Measurements from ENCODE around the gene TBC1D1.

TBC1D1 gene

GRCh38 chr4:37928426-37929416 lies 37.8 kb downstream of the TBC1D1 start:
- Histone ChIP-seq H3K4me1 (ENCODE audit: control insufficient read depth, insufficient read depth, low read length) (peaks cover 10% of the 10 kb centered on the region), H3K9me3 (ENCODE audit: control insufficient read depth, low read length) (no peaks in the 10 kb centered on the region), H3K9ac (ENCODE audit: low read length) (no peak overlapping the region), H3K36me3 (ENCODE audit: control insufficient read depth, insufficient read depth, low read length, severe bottlenecking) (no peaks in the 10 kb centered on the region), H3K4me3 (ENCODE audit: low read length) (no peak overlapping the region), H3K27me3 (replicated peaks; ENCODE audit: control insufficient read depth, insufficient read depth, low read length) (peaks cover 10% of the 10 kb centered on the region)
- DNase-seq (ENCODE audit: low read depth): no peak

- H3K9me3 ChIP-seq (ENCODE audit: control insufficient read depth, low read length): no peaks in the 10 kb centered on the region
- no peak overlapping the region for H3K9ac ChIP-seq (ENCODE audit: low read length)
- peaks cover 8% of the 10 kb centered on the region for H3K4me1 ChIP-seq (ENCODE audit: control insufficient read depth, insufficient read depth, low read length)
- no peak overlapping the region for H3K4me3 ChIP-seq (ENCODE audit: low read length)
- DNase-seq (ENCODE audit: low read depth): no peak
- H3K27me3 ChIP-seq (replicated peaks; ENCODE audit: control insufficient read depth, insufficient read depth, low read length): peaks cover 25% of the 10 kb centered on the region
- no peaks in the 10 kb centered on the region for H3K36me3 ChIP-seq (ENCODE audit: control insufficient read depth, insufficient read depth, low read length, severe bottlenecking)
These were observed 43.2 kb downstream of the TBC1D1 start for GRCh38 chr4:37934096-37934495.

DNA sequence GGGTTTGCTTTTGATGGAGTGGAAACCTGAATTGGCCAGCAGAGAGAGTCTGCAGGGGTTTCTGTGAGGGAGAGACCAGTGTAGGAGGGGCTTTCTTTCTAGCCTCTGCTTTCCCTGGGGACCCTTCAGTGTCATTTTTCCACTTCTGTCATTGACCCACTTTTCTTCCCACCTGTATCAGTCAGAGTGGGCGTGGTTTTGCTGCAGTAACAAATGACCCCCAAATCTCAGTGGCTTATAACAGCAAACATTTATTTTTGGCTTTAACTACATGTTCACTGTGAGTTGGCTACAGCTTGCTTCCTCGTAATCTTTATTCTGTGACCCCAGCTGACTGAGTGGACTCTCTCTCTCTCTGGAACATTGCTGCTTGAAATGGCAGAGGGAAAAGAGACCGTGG lies 43.7 kb downstream of the TBC1D1 start:
- peaks cover 5% of the 10 kb centered on the region for H3K4me1 ChIP-seq (ENCODE audit: control insufficient read depth, insufficient read depth, low read length)
- H3K36me3 ChIP-seq (ENCODE audit: control insufficient read depth, insufficient read depth, low read length, severe bottlenecking): no peaks in the 10 kb centered on the region
- H3K9ac ChIP-seq (ENCODE audit: low read length): no peak overlapping the region
- DNase-seq (ENCODE audit: low read depth): no peak
- peaks cover 25% of the 10 kb centered on the region for H3K27me3 ChIP-seq (replicated peaks; ENCODE audit: control insufficient read depth, insufficient read depth, low read length)
- no peak overlapping the region for H3K4me3 ChIP-seq (ENCODE audit: low read length)
- H3K9me3 ChIP-seq (ENCODE audit: control insufficient read depth, low read length): no peaks in the 10 kb centered on the region

GRCh38 chr4:37935026-37935425 lies 44.1 kb downstream of the TBC1D1 start:
- no peaks in the 10 kb centered on the region for H3K36me3 ChIP-seq (ENCODE audit: control insufficient read depth, insufficient read depth, low read length, severe bottlenecking)
- no peak for DNase-seq (ENCODE audit: low read depth)
- H3K4me1 ChIP-seq (ENCODE audit: control insufficient read depth, insufficient read depth, low read length): peaks cover 5% of the 10 kb centered on the region

DNA sequence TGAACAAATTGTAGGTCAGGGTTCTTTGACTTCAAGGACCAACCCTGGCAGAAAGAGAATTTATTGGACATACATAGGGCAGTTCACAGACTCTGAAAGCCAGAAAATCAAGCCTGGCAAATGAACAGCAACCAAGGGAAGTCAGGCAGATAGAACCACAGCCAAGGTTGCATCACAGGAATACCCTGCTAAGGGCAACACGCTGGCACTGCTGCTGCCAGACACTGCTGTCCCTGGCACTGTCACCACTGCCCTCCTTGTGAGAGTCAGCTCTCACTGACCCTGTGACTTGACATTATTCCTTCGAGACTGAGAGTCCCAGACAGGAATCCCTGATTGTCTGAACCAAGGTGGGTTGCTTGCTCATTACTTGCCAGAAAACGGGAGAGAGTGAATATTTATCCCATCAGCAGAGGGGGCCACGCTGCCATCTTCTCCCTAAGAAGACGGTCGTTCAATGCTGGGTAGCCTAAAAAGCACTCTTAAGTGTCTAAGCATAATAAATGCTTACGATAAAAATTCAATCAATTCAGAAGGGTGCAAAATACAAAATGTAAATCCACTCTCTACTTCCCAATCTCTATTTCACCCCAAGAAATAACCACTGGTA lies 46.1 kb downstream of the TBC1D1 start:
- peaks cover 5% of the 10 kb centered on the region for H3K4me1 ChIP-seq (ENCODE audit: control insufficient read depth, insufficient read depth, low read length)
- no peak for DNase-seq (ENCODE audit: low read depth)
- H3K27me3 ChIP-seq (replicated peaks; ENCODE audit: control insufficient read depth, insufficient read depth, low read length): peaks cover 25% of the 10 kb centered on the region
- H3K9ac ChIP-seq (ENCODE audit: low read length): no peak overlapping the region
- no peaks in the 10 kb centered on the region for H3K9me3 ChIP-seq (ENCODE audit: control insufficient read depth, low read length)
- H3K36me3 ChIP-seq (ENCODE audit: control insufficient read depth, insufficient read depth, low read length, severe bottlenecking): no peaks in the 10 kb centered on the region
- no peak overlapping the region for H3K4me3 ChIP-seq (ENCODE audit: low read length)

More at GRCh38 chr4:37935026-37935425, 44.1 kb downstream of the TBC1D1 start:
- no peaks in the 10 kb centered on the region for H3K9me3 ChIP-seq (ENCODE audit: control insufficient read depth, low read length)
- H3K9ac ChIP-seq (ENCODE audit: low read length): no peak overlapping the region
- H3K4me3 ChIP-seq (ENCODE audit: low read length): no peak overlapping the region
- H3K27me3 ChIP-seq (replicated peaks; ENCODE audit: control insufficient read depth, insufficient read depth, low read length): peaks cover 25% of the 10 kb centered on the region

DNA sequence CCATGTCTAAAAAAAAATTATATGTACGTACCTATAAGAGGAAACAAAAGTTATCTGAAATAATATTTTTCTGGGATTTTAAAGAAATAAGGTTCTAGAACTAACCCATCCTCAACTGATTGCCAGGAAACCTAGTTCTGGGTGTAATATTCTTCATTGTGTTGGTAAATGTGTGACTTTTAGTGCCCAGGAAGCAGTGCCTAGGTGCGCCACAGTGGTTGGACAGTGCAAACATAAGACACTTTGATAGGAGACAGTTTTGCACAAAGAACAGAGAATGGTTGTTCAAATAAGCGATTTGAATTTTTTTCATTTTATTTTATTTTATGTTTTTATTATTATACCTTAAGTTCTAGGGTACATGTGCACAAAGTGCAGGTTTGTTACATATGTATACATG lies 47.3 kb downstream of the TBC1D1 start:
- H3K9me3 ChIP-seq (ENCODE audit: control insufficient read depth, low read length): no peaks in the 10 kb centered on the region
- H3K27me3 ChIP-seq (replicated peaks; ENCODE audit: control insufficient read depth, insufficient read depth, low read length): peaks cover 25% of the 10 kb centered on the region
- no peak overlapping the region for H3K4me3 ChIP-seq (ENCODE audit: low read length)
- H3K36me3 ChIP-seq (ENCODE audit: control insufficient read depth, insufficient read depth, low read length, severe bottlenecking): no peaks in the 10 kb centered on the region
- H3K9ac ChIP-seq (ENCODE audit: low read length): no peak overlapping the region
- H3K4me1 ChIP-seq (ENCODE audit: control insufficient read depth, insufficient read depth, low read length): no peaks in the 10 kb centered on the region
- no peak for DNase-seq (ENCODE audit: low read depth)

DNA sequence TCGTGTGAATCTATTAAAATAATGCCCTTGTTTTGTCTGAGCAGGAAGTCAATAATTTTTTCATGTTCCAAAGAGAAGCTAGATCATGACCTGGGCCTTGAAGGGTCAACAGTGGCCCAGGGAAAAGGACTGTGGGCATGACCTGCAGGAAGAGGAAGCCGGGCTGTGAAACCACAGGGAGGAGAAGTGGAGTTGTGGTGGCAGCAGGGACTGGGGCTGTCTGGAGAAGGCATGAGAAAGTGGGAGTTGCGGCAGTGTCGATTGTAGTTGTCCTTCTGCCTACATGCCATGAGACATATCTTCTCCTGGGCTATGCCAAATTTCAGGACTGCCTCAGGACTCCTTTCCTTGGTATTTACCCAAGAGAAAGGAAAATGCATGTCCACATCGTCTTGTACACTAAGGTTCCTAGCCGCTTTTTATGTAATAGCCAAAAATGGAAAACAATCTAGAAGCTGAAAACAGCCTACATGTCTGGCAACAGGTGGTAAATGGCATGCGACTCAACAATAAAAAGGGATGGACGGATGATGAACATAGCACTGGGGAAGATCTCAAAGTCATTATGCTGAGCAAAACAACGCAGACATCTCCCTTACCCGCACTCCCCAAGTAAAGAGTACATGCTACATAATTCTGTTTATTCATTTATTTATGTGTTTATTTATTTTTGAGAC lies 55.8 kb downstream of the TBC1D1 start:
- peaks cover 7% of the 10 kb centered on the region for H3K4me1 ChIP-seq (ENCODE audit: control insufficient read depth, insufficient read depth, low read length)
- DNase-seq (ENCODE audit: low read depth): no peak

DNA sequence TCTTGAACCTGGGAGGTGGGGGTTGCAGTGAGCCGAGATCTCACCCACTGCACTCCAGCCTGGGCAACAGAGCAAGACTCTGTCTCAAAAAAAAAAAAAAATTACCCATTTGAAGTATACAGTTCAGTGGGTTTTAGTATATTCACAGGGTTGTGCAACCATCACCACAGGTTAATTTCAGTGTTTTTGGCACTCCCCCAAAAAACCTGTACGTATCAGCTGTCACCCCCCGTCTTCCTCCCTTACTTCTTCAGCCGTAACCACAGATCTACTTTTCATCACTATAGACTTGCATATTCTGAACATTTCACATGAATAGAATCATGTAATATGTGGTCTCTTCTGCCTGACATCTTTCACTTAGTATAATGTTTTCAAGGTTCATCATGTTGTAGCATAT lies 57.7 kb downstream of the TBC1D1 start:
- Histone ChIP-seq H3K4me3 (ENCODE audit: low read length) (no peak overlapping the region), H3K4me1 (ENCODE audit: control insufficient read depth, insufficient read depth, low read length) (peaks cover 7% of the 10 kb centered on the region), H3K27me3 (replicated peaks; ENCODE audit: control insufficient read depth, insufficient read depth, low read length) (peaks cover 11% of the 10 kb centered on the region), H3K36me3 (ENCODE audit: control insufficient read depth, insufficient read depth, low read length, severe bottlenecking) (no peaks in the 10 kb centered on the region), H3K9ac (ENCODE audit: low read length) (no peak overlapping the region), H3K9me3 (ENCODE audit: control insufficient read depth, low read length) (no peaks in the 10 kb centered on the region)
- no peak for DNase-seq (ENCODE audit: low read depth)

More for the DNA sequence above, 55.8 kb downstream of the TBC1D1 start:
- Histone ChIP-seq H3K36me3 (ENCODE audit: control insufficient read depth, insufficient read depth, low read length, severe bottlenecking) (no peaks in the 10 kb centered on the region), H3K9ac (ENCODE audit: low read length) (no peak overlapping the region), H3K27me3 (replicated peaks; ENCODE audit: control insufficient read depth, insufficient read depth, low read length) (peaks cover 7% of the 10 kb centered on the region), H3K9me3 (ENCODE audit: control insufficient read depth, low read length) (no peaks in the 10 kb centered on the region), H3K4me3 (ENCODE audit: low read length) (no peak overlapping the region)

GRCh38 chr4:37949636-37950426 lies 58.9 kb downstream of the TBC1D1 start:
- Histone ChIP-seq H3K9ac (ENCODE audit: low read length) (no peak overlapping the region), H3K4me3 (ENCODE audit: low read length) (no peak overlapping the region), H3K4me1 (ENCODE audit: control insufficient read depth, insufficient read depth, low read length) (peaks cover 7% of the 10 kb centered on the region), H3K36me3 (ENCODE audit: control insufficient read depth, insufficient read depth, low read length, severe bottlenecking) (no peaks in the 10 kb centered on the region), H3K9me3 (ENCODE audit: control insufficient read depth, low read length) (no peaks in the 10 kb centered on the region), H3K27me3 (replicated peaks; ENCODE audit: control insufficient read depth, insufficient read depth, low read length) (peaks cover 11% of the 10 kb centered on the region)
- DNase-seq (ENCODE audit: low read depth): no peak

GRCh38 chr4:37951461-37952352 lies 60.8 kb downstream of the TBC1D1 start:
- H3K4me3 ChIP-seq (ENCODE audit: low read length): no peak overlapping the region
- no peaks in the 10 kb centered on the region for H3K9me3 ChIP-seq (ENCODE audit: control insufficient read depth, low read length)
- DNase-seq (ENCODE audit: low read depth): no peak
- no peak overlapping the region for H3K9ac ChIP-seq (ENCODE audit: low read length)
- no peaks in the 10 kb centered on the region for H3K4me1 ChIP-seq (ENCODE audit: control insufficient read depth, insufficient read depth, low read length)
- peaks cover 11% of the 10 kb centered on the region for H3K27me3 ChIP-seq (replicated peaks; ENCODE audit: control insufficient read depth, insufficient read depth, low read length)
- no peaks in the 10 kb centered on the region for H3K36me3 ChIP-seq (ENCODE audit: control insufficient read depth, insufficient read depth, low read length, severe bottlenecking)
